GM12891 (cell line): Measurements from ENCODE around the gene MAP4K3.
"Not testable (repeated sequence)": the region's sequence is repeated elsewhere in the genome, so short reads cannot be mapped to it uniquely, and the experiment has no call there.

Experiments used
- PAX5 ChIP-seq: IDR thresholded peaks from 2 replicates; pipeline ENCODE4 v1.6.1; 2011; ENCODE audit warnings: low read length, moderate library complexity, mild to moderate bottlenecking; ENCODE audit not compliant: insufficient read depth, severe bottlenecking
- POLR2A ChIP-seq: IDR thresholded peaks from 2 replicates; pipeline ENCODE4 v1.6.1; 2011; ENCODE audit warnings: low read depth, low read length, control low read depth
- POLR2AphosphoS5 ChIP-seq: IDR thresholded peaks from 2 replicates; pipeline ENCODE4 v1.6.1; 2011; ENCODE audit warnings: low read depth, low read length, control low read depth
- TAF1 ChIP-seq: IDR thresholded peaks from 2 replicates; pipeline ENCODE4 v1.6.1; 2011; ENCODE audit warnings: low read depth, low read length, control low read depth

DNA sequence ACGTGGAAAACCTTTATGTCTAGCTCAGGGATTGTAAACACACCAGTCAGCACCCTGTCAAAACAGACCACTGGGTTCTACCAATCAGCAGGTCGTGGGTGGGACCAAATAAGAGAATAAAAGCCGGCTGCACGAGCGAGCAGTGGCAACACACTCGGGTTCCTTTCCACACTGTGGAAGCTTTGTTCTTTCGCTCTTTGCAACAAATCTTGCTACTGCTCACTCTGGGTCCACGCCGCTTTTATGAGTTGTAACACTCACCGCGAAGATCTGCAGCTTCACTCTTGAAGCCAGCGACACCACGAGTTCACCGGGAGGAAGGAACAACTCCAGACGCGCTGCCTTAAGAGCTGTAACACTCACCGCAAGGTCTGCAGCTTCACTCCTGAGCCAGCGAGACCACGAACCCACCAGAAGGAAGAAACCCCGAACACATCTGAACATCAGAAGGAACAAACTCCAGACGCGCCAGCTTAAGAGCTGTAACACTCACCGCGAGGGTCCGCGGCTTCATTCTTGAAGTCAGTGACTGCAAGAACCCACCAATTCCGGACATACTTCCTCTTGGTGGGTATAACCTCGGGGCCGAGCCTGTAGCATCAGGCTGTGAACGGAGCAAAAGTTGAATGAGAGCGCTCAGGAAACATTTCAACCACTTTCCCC is 192.0 kb downstream of the MAP4K3 start:
- TF ChIP-seq POLR2A, POLR2AphosphoS5, TAF1, PAX5: not testable (repeated sequence)
